ENCODE data around the gene FBXW2. TPM values are rescaled to one million over a fixed set of nuclear protein-coding genes. Genes with fewer than 3 reads are reported as not detected.

Gene FBXW2
- total and polyA plus RNA-seq, 12 donors = 9.2 to 86.8 (median 48.0) TPM

DNA sequence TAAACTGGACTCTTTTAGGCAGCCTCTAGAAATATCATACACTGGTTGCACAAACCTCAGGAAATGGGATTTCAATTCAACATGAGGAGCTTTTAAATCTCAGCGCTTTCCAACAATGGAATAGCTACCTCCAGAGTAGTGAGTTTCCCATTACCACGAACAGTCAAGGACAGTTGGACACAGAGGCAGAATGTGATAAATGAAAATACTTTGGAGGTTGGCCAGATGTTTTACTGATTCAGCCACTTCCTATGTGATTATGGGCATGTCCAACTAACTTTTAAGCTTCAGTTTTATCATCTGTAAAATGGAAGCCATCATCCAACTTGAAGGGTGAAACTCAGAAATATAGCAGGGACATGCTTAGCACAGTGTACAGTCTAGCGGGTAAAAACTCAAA lies 2.1 kb downstream of the FBXW2 start:
- Histone ChIP-seq H3K9me3 (replicated peaks in 1 of 3) (no peaks in the 10 kb centered on the region), H3K4me1 (replicated peaks in 1 of 2) (peaks cover 21 to 53% of the 10 kb centered on the region in 2 donors), H3K27me3 (no peaks in the 10 kb centered on the region), H3K4me3 (no peak overlapping the region), H3K36me3 (replicated peaks in 1 of 2) (peaks cover 0 to 17% of the 10 kb centered on the region in 2 donors), H3K27ac (peak overlapping the region in 3 of 5 donors; percentile 15 to 92 (median 34))
- TF ChIP-seq, protein P1, sequence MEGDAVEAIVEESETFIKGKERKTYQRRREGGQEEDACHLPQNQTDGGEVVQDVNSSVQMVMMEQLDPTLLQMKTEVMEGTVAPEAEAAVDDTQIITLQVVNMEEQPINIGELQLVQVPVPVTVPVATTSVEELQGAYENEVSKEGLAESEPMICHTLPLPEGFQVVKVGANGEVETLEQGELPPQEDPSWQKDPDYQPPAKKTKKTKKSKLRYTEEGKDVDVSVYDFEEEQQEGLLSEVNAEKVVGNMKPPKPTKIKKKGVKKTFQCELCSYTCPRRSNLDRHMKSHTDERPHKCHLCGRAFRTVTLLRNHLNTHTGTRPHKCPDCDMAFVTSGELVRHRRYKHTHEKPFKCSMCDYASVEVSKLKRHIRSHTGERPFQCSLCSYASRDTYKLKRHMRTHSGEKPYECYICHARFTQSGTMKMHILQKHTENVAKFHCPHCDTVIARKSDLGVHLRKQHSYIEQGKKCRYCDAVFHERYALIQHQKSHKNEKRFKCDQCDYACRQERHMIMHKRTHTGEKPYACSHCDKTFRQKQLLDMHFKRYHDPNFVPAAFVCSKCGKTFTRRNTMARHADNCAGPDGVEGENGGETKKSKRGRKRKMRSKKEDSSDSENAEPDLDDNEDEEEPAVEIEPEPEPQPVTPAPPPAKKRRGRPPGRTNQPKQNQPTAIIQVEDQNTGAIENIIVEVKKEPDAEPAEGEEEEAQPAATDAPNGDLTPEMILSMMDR (IDR thresholded peaks at IDR 0.05) = no peak
- no peak for TF ChIP-seq POLR2A (IDR thresholded peaks at IDR 0.05)
- intact Hi-C loops (cut with DNase I) = no loop called here
- DNase-seq = peak in 2 of 7 donors; percentile 35 to 53
- 50 to 66% (median 59%) methylated on average over 3 of the region's 3 CpGs for WGBS, 4 donors

- TF ChIP-seq, protein P1 (IDR thresholded peaks at IDR 0.05) = no peak
- TF ChIP-seq POLR2A (IDR thresholded peaks at IDR 0.05) = no peak
- no peak for DNase-seq
- Histone ChIP-seq H3K27ac (no peak overlapping the region), H3K27me3 (no peaks in the 10 kb centered on the region), H3K4me1 (replicated peaks in 1 of 2) (peaks cover 23 to 59% of the 10 kb centered on the region in 2 donors), H3K9me3 (replicated peaks in 1 of 3) (no peaks in the 10 kb centered on the region), H3K4me3 (no peak overlapping the region), H3K36me3 (replicated peaks in 1 of 2) (peaks cover 0 to 20% of the 10 kb centered on the region in 2 donors)
- intact Hi-C loops (cut with DNase I) = no loop called here
- 68 to 77% (median 72%) methylated on average over 4 of the region's 4 CpGs for WGBS, 4 donors
These were observed 5.3 kb downstream of the FBXW2 start for GRCh38 chr9:120787933-120788332.

- 28 to 36% (median 34%) methylated on average over 2 of the region's 2 CpGs for WGBS, 4 donors
- no peak overlapping the region for H3K4me3 ChIP-seq
- intact Hi-C loops (cut with DNase I) = no loop called here
- no peak for TF ChIP-seq POLR2A (IDR thresholded peaks at IDR 0.05)
- TF ChIP-seq, protein P1 (IDR thresholded peaks at IDR 0.05) = no peak
- H3K36me3 ChIP-seq (replicated peaks in 1 of 2) = peaks cover 0 to 20% of the 10 kb centered on the region in 2 donors
- H3K9me3 ChIP-seq (replicated peaks in 1 of 3) = no peaks in the 10 kb centered on the region
- DNase-seq = no peak
- H3K27me3 ChIP-seq = no peaks in the 10 kb centered on the region
- peaks cover 8 to 29% of the 10 kb centered on the region in 2 donors for H3K4me1 ChIP-seq (replicated peaks in 1 of 2)
- H3K27ac ChIP-seq = peak overlapping the region in 4 of 5 donors; percentile 14 to 55 (median 26)
These were observed 9.6 kb downstream of the FBXW2 start for GRCh38 chr9:120783602-120784047.

DNA sequence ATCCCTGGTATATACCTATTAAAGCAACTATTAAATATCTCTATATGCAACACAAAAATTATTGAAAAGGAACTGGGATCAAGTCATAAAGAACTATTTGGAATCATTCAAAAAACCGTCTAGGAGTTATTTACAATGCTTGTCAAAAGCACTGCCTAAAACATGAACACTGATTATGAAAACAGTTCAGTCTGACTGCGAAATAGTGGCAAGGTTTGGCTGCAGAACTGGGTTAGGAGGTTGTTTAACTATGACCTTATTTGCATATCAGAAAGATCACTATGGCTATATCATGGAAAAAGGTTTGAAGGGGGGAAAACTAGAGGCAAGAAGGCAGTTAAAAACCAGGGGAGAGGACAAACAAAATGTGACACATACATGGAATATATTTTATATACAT lies 12.0 kb downstream of the FBXW2 start:
- no peaks in the 10 kb centered on the region for H3K27me3 ChIP-seq
- no peaks in the 10 kb centered on the region for H3K9me3 ChIP-seq (replicated peaks in 1 of 3)
- intact Hi-C loops (cut with DNase I) = no loop called here
- no peak overlapping the region for H3K27ac ChIP-seq
- H3K36me3 ChIP-seq (replicated peaks in 1 of 2) = peaks cover 0 to 24% of the 10 kb centered on the region in 2 donors
- no peak overlapping the region for H3K4me3 ChIP-seq
- TF ChIP-seq POLR2A (IDR thresholded peaks at IDR 0.05) = no peak
- TF ChIP-seq, protein P1 (IDR thresholded peaks at IDR 0.05) = no peak
- WGBS, 4 donors = 71 to 82% (median 76%) methylated on average over 2 of the region's 2 CpGs
- H3K4me1 ChIP-seq (replicated peaks in 1 of 2) = peaks cover 8 to 17% of the 10 kb centered on the region in 2 donors
- DNase-seq = no peak

All from adrenal gland (tissue), 12 donors.